Trophoblast cell (in vitro differentiated cells and primary cell): Measurements from ENCODE around the gene ANO2.

Experiments used
- DNase-seq, 2 donors: peaks; one replicate each; pipeline ENCODE4 v3.0.0-alpha.2; 2016
- H2AFZ ChIP-seq: 2 replicates; pipeline ENCODE4 v1.6.1; 2013; ENCODE audit warnings: low read length, moderate library complexity, mild to moderate bottlenecking; ENCODE audit not compliant: insufficient read depth, poor library complexity
- H2AK5ac ChIP-seq: 2 replicates; pipeline ENCODE4 v1.6.1; 2013; ENCODE audit warnings: mild to moderate bottlenecking, low read length
- H2BK120ac ChIP-seq: 2 replicates; pipeline ENCODE4 v1.6.1; 2013; ENCODE audit warnings: low read length, mild to moderate bottlenecking, moderate library complexity; ENCODE audit not compliant: insufficient read depth, poor library complexity
- H2BK12ac ChIP-seq: 2 replicates; pipeline ENCODE4 v1.6.1; 2013; ENCODE audit warnings: mild to moderate bottlenecking, low read length, moderate library complexity
- H2BK5ac ChIP-seq: 2 replicates; pipeline ENCODE4 v1.6.1; 2013; ENCODE audit warnings: low read length, low read depth, moderate library complexity, mild to moderate bottlenecking; ENCODE audit not compliant: poor library complexity
- H3K14ac ChIP-seq: 2 replicates; pipeline ENCODE4 v1.6.1; 2013; ENCODE audit warnings: mild to moderate bottlenecking, low read length
- H3K18ac ChIP-seq: 2 replicates; pipeline ENCODE4 v1.6.1; 2013; ENCODE audit warnings: mild to moderate bottlenecking, low read length
- H3K23ac ChIP-seq: 2 replicates; pipeline ENCODE4 v1.6.1; 2013; ENCODE audit warnings: low read length
- H3K27ac ChIP-seq: 2 replicates; pipeline ENCODE4 v1.5.1; 2013; ENCODE audit warnings: low read depth, mild to moderate bottlenecking, inconsistent platforms, low read length, moderate library complexity
- H3K27me3 ChIP-seq: 2 replicates; pipeline ENCODE4 v1.6.1; 2013; ENCODE audit warnings: inconsistent platforms, mild to moderate bottlenecking, low read length, moderate library complexity; ENCODE audit not compliant: insufficient read depth
- H3K36me3 ChIP-seq, 2 experiments: 1 replicate in 1 of 2; 2 replicates in 1 of 2; pipeline ENCODE4 v1.6.1; 2013; ENCODE audit warnings: low read length in 2 of 2, mild to moderate bottlenecking in 2 of 2, moderate library complexity in 1 of 2; ENCODE audit not compliant: insufficient read depth in 2 of 2, control insufficient read depth in 1 of 2
- H3K4ac ChIP-seq: 2 replicates; pipeline ENCODE4 v1.6.1; 2013; ENCODE audit warnings: low read depth, mild to moderate bottlenecking, low read length, moderate library complexity
- H3K4me1 ChIP-seq, 2 experiments: 1 replicate in 1 of 2; 2 replicates in 1 of 2; pipeline ENCODE4 v1.6.1; 2013; ENCODE audit warnings: low read length in 2 of 2, mild to moderate bottlenecking in 2 of 2, moderate library complexity in 1 of 2; ENCODE audit not compliant: insufficient read depth in 2 of 2, control insufficient read depth in 1 of 2
- H3K4me2 ChIP-seq: 2 replicates; pipeline ENCODE4 v1.6.1; 2013; ENCODE audit warnings: inconsistent platforms, mild to moderate bottlenecking, low read length, moderate library complexity
- H3K4me3 ChIP-seq: 2 replicates; pipeline ENCODE4 v1.5.1; 2013; ENCODE audit warnings: mild to moderate bottlenecking, low read depth, low read length, inconsistent platforms
- H3K79me1 ChIP-seq: one replicate; pipeline ENCODE4 v1.6.1; 2013; ENCODE audit warnings: low read length
- H3K79me2 ChIP-seq: 2 replicates; pipeline ENCODE4 v1.6.1; 2013; ENCODE audit warnings: low read length, mild to moderate bottlenecking; ENCODE audit not compliant: control insufficient read depth, insufficient read depth, poor library complexity
- H3K9ac ChIP-seq: 2 replicates; pipeline ENCODE4 v1.6.1; 2013; ENCODE audit warnings: mild to moderate bottlenecking, low read length
- H3K9me3 ChIP-seq: 2 replicates; pipeline ENCODE4 v1.6.1; 2013; ENCODE audit warnings: low read depth, mild to moderate bottlenecking, control low read depth, inconsistent platforms, low read length; ENCODE audit not compliant: insufficient read depth
- H4K12ac ChIP-seq: 2 replicates; pipeline ENCODE4 v1.6.1; 2013; ENCODE audit warnings: low read depth, mild to moderate bottlenecking, low read length, moderate library complexity
- H4K8ac ChIP-seq: 2 replicates; pipeline ENCODE4 v1.6.1; 2013; ENCODE audit warnings: low read depth, mild to moderate bottlenecking, low read length, moderate library complexity
- H4K91ac ChIP-seq: one replicate; pipeline ENCODE4 v1.6.1; 2013; ENCODE audit warnings: low read depth, mild to moderate bottlenecking, low read length, moderate library complexity
- WGBS: extraction: QIAGEN DNeasy Blood & Tissue Kit; methylation state at CpG from one replicate; pipeline ENCODE4 v1.1.7; 2013; ENCODE audit warnings: missing lambda C conversion rate; ENCODE audit not compliant: insufficient read length, insufficient coverage; ENCODE audit errors: extremely low coverage; 5-methylcytosine and 5-hydroxymethylcytosine counted together

Gene ANO2

GRCh38 chr12:5797661-5798060 lies 147.4 kb downstream of the ANO2 start:
- H3K79me2 ChIP-seq: no peaks in the 10 kb centered on the region
- no peak overlapping the region for H4K91ac ChIP-seq
- no CpG with 5 or more reads among the region's 9 CpGs for WGBS
- H3K27me3 ChIP-seq: no peaks in the 10 kb centered on the region
- no peak overlapping the region for H2BK5ac ChIP-seq
- H3K4me3 ChIP-seq: no peak overlapping the region
- no peak overlapping the region for H3K27ac ChIP-seq
- H3K9ac ChIP-seq: no peak overlapping the region
- H3K14ac ChIP-seq: no peak overlapping the region
- H2AFZ ChIP-seq: no peak overlapping the region
- no peak overlapping the region for H2BK12ac ChIP-seq
- H3K36me3 ChIP-seq: no peaks in the 10 kb centered on the region
- peaks cover 4 to 7% of the 10 kb centered on the region in 2 experiments for H3K4me1 ChIP-seq
- H3K23ac ChIP-seq: no peak overlapping the region
- no peak overlapping the region for H3K4ac ChIP-seq
- H4K8ac ChIP-seq: no peak overlapping the region
- H3K79me1 ChIP-seq: no peaks in the 10 kb centered on the region
- no peak overlapping the region for H3K18ac ChIP-seq
- no peak overlapping the region for H3K4me2 ChIP-seq
- no peaks in the 10 kb centered on the region for H3K9me3 ChIP-seq
- H2AK5ac ChIP-seq: no peak overlapping the region
- H4K12ac ChIP-seq: no peak overlapping the region
- no peak for DNase-seq
- H2BK120ac ChIP-seq: no peak overlapping the region

- Histone ChIP-seq H4K8ac (no peak overlapping the region), H3K4ac (no peak overlapping the region), H3K36me3 (no peaks in the 10 kb centered on the region), H4K12ac (no peak overlapping the region), H3K4me1 (peaks cover 4 to 7% of the 10 kb centered on the region in 2 experiments), H3K27me3 (no peaks in the 10 kb centered on the region), H2BK12ac (no peak overlapping the region), H3K4me2 (no peak overlapping the region), H2AK5ac (no peak overlapping the region), H3K9ac (no peak overlapping the region), H3K4me3 (no peak overlapping the region), H2BK5ac (no peak overlapping the region), H3K14ac (no peak overlapping the region), H4K91ac (no peak overlapping the region), H2AFZ (no peak overlapping the region), H3K79me1 (no peaks in the 10 kb centered on the region), H3K18ac (no peak overlapping the region), H2BK120ac (no peak overlapping the region), H3K79me2 (no peaks in the 10 kb centered on the region), H3K9me3 (no peaks in the 10 kb centered on the region), H3K23ac (no peak overlapping the region), H3K27ac (no peak overlapping the region)
- no CpG with 5 or more reads among the region's 8 CpGs for WGBS
- DNase-seq: no peak
Measured at GRCh38 chr12:5796959-5797225, 148.2 kb downstream of the ANO2 start.

- 100% methylated on average over 3 of the region's 14 CpGs for WGBS
- H3K79me1 ChIP-seq: no peaks in the 10 kb centered on the region
- no peaks in the 10 kb centered on the region for H3K9me3 ChIP-seq
- H2AK5ac ChIP-seq: no peak overlapping the region
- no peak overlapping the region for H2BK120ac ChIP-seq
- no peak overlapping the region for H4K12ac ChIP-seq
- no peak overlapping the region for H3K14ac ChIP-seq
- no peak overlapping the region for H4K91ac ChIP-seq
- H3K4me3 ChIP-seq: no peak overlapping the region
- no peaks in the 10 kb centered on the region for H3K79me2 ChIP-seq
- H3K18ac ChIP-seq: no peak overlapping the region
- peak in 1 of 2 donors; percentile 43 for DNase-seq
- H3K27ac ChIP-seq: no peak overlapping the region
- peaks cover 4 to 7% of the 10 kb centered on the region in 2 experiments for H3K4me1 ChIP-seq
- no peak overlapping the region for H4K8ac ChIP-seq
- no peak overlapping the region for H3K9ac ChIP-seq
- H2BK5ac ChIP-seq: no peak overlapping the region
- no peak overlapping the region for H2AFZ ChIP-seq
- H3K4me2 ChIP-seq: no peak overlapping the region
- no peaks in the 10 kb centered on the region for H3K27me3 ChIP-seq
- no peak overlapping the region for H3K4ac ChIP-seq
- H2BK12ac ChIP-seq: no peak overlapping the region
- no peak overlapping the region for H3K23ac ChIP-seq
- H3K36me3 ChIP-seq: no peaks in the 10 kb centered on the region
Measured at GRCh38 chr12:5796171-5796958, 148.7 kb downstream of the ANO2 start.

GRCh38 chr12:5794156-5794555 lies 150.9 kb downstream of the ANO2 start:
- Histone ChIP-seq H3K18ac (no peak overlapping the region), H2AK5ac (no peak overlapping the region), H4K91ac (no peak overlapping the region), H3K23ac (no peak overlapping the region), H3K9me3 (no peaks in the 10 kb centered on the region), H3K4me2 (no peak overlapping the region), H3K36me3 (no peaks in the 10 kb centered on the region), H3K9ac (no peak overlapping the region), H4K8ac (no peak overlapping the region), H2BK120ac (no peak overlapping the region), H2BK12ac (no peak overlapping the region), H3K27me3 (no peaks in the 10 kb centered on the region), H2BK5ac (no peak overlapping the region), H3K79me1 (no peaks in the 10 kb centered on the region), H3K4me1 (peaks cover 4 to 7% of the 10 kb centered on the region in 2 experiments), H3K4ac (no peak overlapping the region), H3K14ac (no peak overlapping the region), H2AFZ (no peak overlapping the region), H3K79me2 (no peaks in the 10 kb centered on the region), H3K4me3 (no peak overlapping the region), H3K27ac (no peak overlapping the region), H4K12ac (no peak overlapping the region)
- no peak for DNase-seq
- no CpG with 5 or more reads among the region's 4 CpGs for WGBS
